ENCODE results near the gene RPL10L. TPM values are rescaled to one million over a fixed set of nuclear protein-coding genes. Genes with fewer than 3 reads are reported as not detected.

The RPL10L gene
- total and polyA plus RNA-seq, 2 of the 4 experiments (the other 2 are of a cell fraction), result not detected

- H3K4me1 ChIP-seq (ENCODE audit: control insufficient read depth, insufficient read depth, low read length), result no peaks in the 10 kb centered on the region
- H3K18ac ChIP-seq (ENCODE audit: low read depth, low read length), result no peak overlapping the region
- no peak overlapping the region for H2BK20ac ChIP-seq (ENCODE audit: low read depth, low read length)
- in situ Hi-C loops (cut with MboI; ENCODE audit: low sequenced_read_pairs) (no loop called here), dilution Hi-C loops (cut with HindIII; ENCODE audit: low sequenced_read_pairs, unreplicated experiment) (no loop called here), intact Hi-C loops (cut with micrococcal nuclease) (no loop called here)
- H3K27me3 ChIP-seq (ENCODE audit: control insufficient read depth, insufficient read depth, low read length), result no peaks in the 10 kb centered on the region
- peaks cover 8% of the 10 kb centered on the region for H3K9me3 ChIP-seq (ENCODE audit: control insufficient read depth, insufficient read depth, low read length)
- WGBS, 2 experiments (ENCODE audit: extremely low coverage in 2 of 2, insufficient read length in 1 of 2), result no CpG with 5 or more reads among the region's 3 CpGs
- ChIA-PET CTCF (no interaction called here), POLR2A (ENCODE audit: unreplicated experiment) (no interaction called here)
- DNase-seq (no peak), ATAC-seq (ENCODE audit: low read depth) (no peak)
- no peak overlapping the region for H3K4ac ChIP-seq (ENCODE audit: low read depth, low read length)
- no peak overlapping the region for H2BK15ac ChIP-seq (ENCODE audit: low read depth, low read length)
- no peak overlapping the region for H2AK5ac ChIP-seq (ENCODE audit: low read depth, low read length)
- BruUV-seq (replicated peaks), result no TSS peak
- H2AFZ ChIP-seq (replicated peaks; ENCODE audit: low read length, poor library complexity), result no peak overlapping the region
- H3K79me1 ChIP-seq (ENCODE audit: low read depth in 1 of 2, low read length in 2 of 2), result no peaks in the 10 kb centered on the region
- H3K9ac ChIP-seq (ENCODE audit: low read depth, low read length), result no peak overlapping the region
- no peak overlapping the region for H2BK120ac ChIP-seq (ENCODE audit: low read depth, low read length)
- H2BK5ac ChIP-seq (ENCODE audit: low read depth, low read length, poor library complexity, severe bottlenecking), result no peak overlapping the region
- no peak overlapping the region for H4K8ac ChIP-seq (ENCODE audit: low read depth in 2 of 2, low read length in 2 of 2)
- H4K5ac ChIP-seq (ENCODE audit: low read depth, low read length), result no peak overlapping the region
- H3K14ac ChIP-seq (replicated peaks; ENCODE audit: low read depth, low read length), result no peak overlapping the region
- TF ChIP-seq CHD1 (IDR thresholded peaks at IDR 0.05; ENCODE audit: low read depth, low read length) (no peak), FOS (IDR thresholded peaks at IDR 0.05; ENCODE audit: low read depth, low read length) (no peak), MXI1 (IDR thresholded peaks at IDR 0.05; ENCODE audit: borderline replicate concordance, low read depth, low read length) (no peak)
- no peak overlapping the region for H4K91ac ChIP-seq (ENCODE audit: insufficient read depth, low read depth, low read length)
- no peaks in the 10 kb centered on the region for H4K20me1 ChIP-seq (ENCODE audit: insufficient read depth, low read length)
- H3K56ac ChIP-seq (ENCODE audit: extremely low read depth, insufficient read depth, low read length), result no peak overlapping the region
- no peak overlapping the region for H3K27ac ChIP-seq (ENCODE audit: insufficient read depth, low read length)
- no peak overlapping the region for H2AK9ac ChIP-seq (replicated peaks; ENCODE audit: low read depth, low read length, poor library complexity)
- H3K36me3 ChIP-seq (ENCODE audit: control insufficient read depth, insufficient read depth, low read length), result no peaks in the 10 kb centered on the region
- no peak overlapping the region for H3K4me2 ChIP-seq (ENCODE audit: low read depth, low read length)
- H3K9me1 ChIP-seq (ENCODE audit: insufficient read depth, low read length), result no peaks in the 10 kb centered on the region
- no peak overlapping the region for H3K23ac ChIP-seq (ENCODE audit: low read depth, low read length)
- no peak overlapping the region for H3K4me3 ChIP-seq (ENCODE audit: insufficient read depth, low read depth, low read length)
Observed at GRCh38 chr14:46672128-46672527, 20.5 kb upstream of the RPL10L start.

Measured in IMR-90 (cell line).